IPS-11a (cell line): Measurements from ENCODE around the gene PSENEN.
"Not testable (repeated sequence)": the region's sequence is repeated elsewhere in the genome, so short reads cannot be mapped to it uniquely, and the experiment has no call there.

Source experiments
- H3K4me3 ChIP-seq: one replicate; pipeline ENCODE4 v1.5.1; 2013; ENCODE audit warnings: low read depth, low read length, control low read depth

Gene PSENEN

GRCh38 chr19:35768082-35768421 lies 22.6 kb downstream of the PSENEN start:
- no peak overlapping the region for H3K4me3 ChIP-seq

DNA sequence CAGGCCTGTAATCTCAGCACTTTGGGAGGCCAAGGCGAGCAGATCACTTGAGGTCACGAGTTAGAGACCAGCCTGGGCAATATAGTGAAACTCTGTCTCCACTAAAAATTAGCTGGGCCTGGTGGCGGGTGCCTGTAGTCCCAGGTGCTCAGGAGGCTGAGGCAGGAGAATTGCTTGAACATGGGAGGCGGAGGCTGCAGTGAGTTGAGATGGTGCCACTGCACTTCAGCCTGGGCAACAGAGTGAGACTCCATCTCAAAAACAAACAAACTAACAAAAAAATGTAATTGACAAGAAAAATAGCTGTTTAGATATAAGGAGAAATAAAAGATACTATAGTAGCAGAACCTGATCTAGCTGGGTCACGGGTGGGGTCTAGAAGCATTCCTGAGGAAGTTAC lies 26.9 kb downstream of the PSENEN start:
- H3K4me3 ChIP-seq = not testable (repeated sequence)

GRCh38 chr19:35773020-35773806 lies 27.8 kb downstream of the PSENEN start:
- no peak overlapping the region for H3K4me3 ChIP-seq

DNA sequence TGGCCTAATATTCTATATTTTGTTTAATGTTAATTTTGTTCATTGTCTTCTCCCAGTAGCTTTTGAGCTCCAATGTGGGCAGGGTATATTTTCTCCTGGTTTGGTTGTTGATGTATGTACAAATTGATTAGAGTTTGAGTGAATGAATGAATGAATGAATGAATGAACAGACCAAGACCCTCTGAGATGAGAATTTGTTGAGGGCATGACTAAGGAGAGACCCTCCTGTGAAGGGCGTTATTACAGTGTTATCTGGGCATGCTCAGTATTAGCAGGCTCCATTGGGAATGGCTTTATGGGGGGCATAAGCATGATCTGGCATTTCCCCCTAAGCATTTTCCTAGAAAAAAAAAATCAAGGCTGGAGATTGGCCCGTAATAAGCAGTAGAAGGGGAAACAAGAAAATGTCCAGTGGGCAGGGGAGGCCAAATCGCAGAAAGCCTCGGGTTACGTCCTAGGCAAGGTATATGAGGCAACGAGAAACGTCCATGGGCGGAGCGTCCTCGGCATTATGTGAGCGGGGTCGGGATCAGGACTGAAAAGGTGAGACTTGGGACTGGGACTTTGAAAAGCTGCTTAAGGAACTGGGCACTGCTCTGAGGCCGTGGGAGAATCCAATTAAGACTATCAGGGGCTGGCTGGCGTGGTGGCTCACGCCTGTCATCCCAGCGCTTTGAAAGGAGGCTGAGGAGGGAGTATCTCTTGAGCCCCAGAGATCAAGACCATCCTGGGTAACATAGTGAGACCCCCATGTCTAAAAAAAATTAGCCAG lies 29.0 kb downstream of the PSENEN start:
- H3K4me3 ChIP-seq = no peak overlapping the region

DNA sequence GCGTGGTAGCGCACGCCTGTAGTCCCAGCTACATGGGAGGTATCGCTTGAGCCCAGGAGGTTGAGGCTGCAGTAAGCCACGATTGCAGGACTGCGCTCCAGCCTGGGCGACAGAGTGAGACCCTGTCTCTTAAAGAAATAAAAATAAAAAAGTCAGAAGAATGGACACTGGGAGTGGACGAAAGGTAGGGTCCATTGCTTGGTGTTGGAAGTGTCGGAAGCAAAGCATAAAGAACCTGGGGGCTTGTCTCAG lies 29.5 kb downstream of the PSENEN start:
- peak overlapping the region; percentile 78 for H3K4me3 ChIP-seq

DNA sequence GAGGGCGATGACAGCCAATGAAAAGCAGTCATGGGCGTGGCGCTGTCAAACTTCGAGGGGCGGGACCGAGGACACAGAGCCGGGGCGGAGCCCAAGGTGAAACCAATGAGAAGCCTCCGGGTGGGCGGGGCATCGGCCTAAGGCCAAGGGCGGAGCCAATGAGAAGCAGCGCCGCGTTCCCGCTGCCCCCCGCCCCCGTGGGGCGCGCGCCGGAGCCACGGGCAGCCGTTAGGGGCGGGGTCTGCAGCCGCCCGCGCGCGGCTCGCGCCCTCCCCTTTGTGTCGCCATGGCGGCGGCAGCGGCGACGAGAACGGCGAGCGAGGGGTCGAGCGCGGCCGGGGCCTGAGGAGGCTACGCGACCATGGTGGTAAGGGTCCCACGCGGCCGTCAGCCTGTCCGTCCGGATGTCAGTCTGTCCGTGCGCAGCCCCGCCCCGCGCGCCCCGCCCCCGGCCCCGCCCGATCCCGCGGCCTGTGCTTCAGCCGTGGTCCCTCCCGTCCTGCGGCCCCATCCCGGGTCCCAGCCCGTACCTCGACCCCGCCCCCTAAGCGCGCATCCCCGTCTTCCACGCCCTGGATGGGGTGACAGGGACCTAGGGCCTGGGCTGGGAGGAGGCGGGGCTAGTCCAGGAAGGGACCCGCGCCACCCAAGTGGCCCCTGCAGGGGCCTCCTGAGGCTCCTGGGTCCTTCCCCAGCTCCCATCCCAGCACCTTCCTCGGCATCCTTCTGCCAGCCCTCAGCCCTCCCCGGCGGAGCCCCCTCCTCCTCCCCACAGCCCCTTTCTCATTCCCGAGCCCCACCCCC lies 30.0 kb downstream of the PSENEN start, which contains the start of gene ARHGAP33:
TSS of gene ARHGAP33 (plus strand) at position 267 of the 804 bp plus-strand sequence. CDS start at position 362, 95 bp downstream.
- peak within 1 kb of the TSS; percentile 78 for H3K4me3 ChIP-seq

DNA sequence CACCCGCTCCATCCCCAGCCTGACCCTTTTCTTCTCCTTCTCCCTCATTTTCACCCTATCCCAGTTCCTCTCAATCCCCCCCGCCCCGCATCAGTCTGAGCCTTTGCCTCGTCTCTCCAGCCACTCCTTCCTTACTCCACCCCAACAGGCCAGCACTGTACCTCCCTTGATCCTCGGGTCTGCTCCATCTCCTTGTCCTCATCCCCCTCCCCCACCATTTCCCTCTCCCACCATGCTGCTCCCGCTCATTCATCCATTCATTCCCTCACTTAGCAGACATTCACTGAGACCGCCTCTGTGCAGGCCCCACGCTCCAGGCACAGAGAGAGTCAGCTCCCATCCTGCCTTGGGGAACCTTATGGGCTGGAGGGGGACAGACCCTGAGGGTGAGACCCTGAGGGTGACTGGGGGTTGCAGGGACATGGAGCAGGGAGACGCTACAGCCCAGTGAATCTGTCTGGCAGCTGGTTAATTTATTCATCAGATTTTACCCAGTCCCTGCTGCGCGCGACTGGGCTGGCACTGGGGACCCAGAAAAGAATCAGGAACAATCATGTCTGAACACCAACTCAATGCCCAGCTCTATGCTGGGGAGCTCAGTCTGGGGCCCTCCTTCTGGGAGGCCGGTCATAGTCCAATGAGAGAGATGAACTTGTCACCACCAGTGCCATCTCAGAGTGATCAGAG lies 30.8 kb downstream of the PSENEN start:
- no peak overlapping the region for H3K4me3 ChIP-seq

DNA sequence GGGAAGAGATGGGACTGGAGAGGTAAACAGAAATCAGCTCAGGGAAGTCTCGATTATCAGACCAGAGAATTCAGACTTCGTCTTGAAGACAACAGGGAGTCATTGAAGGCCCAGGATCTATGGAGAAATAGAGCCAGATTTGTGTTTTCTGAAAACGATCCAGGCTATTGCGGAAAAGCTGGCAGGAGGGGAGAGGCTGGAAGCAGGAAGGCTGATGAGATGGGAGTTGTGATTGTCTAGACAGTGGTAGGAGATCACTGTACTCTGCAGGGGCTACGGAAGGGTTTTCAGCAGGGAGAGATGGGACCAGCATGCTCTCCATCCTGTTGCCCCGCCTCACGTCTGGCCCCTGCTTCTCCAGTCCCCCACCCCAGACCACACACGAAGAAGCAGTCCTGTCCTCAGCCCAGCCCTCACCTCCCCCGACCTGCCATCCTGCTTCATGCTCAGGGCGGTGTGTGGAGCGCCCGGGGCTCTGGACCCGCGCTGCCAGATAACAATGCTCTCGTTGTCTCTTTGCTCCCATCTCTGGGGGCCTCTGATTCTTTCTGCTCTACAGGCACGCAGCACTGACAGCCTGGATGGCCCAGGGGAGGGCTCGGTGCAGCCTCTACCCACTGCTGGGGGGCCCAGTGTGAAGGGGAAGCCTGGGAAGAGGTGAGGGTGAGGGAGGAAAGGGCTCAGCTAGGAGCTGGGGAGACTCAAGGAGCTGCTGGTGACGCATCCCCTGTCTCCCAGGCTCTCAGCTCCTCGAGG lies 31.8 kb downstream of the PSENEN start:
- no peak overlapping the region for H3K4me3 ChIP-seq

DNA sequence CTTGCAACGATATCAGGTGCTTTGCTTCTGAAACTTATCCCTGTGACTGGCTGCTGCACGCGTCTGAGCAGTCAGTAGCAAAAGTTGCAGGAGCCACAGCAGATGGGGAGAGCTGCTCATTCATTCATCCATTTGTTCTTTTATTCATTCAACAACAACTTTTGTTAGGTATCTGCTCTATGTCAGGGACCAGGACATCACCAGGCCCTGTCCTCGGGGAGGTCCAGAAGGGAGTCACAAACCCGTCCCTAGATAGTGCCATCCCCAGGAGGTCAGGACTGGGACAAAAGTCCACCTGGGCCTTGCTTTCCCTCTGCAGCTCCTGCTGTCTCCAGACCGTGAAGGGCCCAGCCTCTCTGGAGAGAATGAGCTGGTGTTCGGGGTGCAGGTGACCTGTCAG lies 32.5 kb downstream of the PSENEN start:
- no peak overlapping the region for H3K4me3 ChIP-seq

GRCh38 chr19:35779033-35779432 lies 33.6 kb downstream of the PSENEN start:
- no peak overlapping the region for H3K4me3 ChIP-seq

- no peak overlapping the region for H3K4me3 ChIP-seq
Observed at GRCh38 chr19:35780058-35780457, 34.6 kb downstream of the PSENEN start.

DNA sequence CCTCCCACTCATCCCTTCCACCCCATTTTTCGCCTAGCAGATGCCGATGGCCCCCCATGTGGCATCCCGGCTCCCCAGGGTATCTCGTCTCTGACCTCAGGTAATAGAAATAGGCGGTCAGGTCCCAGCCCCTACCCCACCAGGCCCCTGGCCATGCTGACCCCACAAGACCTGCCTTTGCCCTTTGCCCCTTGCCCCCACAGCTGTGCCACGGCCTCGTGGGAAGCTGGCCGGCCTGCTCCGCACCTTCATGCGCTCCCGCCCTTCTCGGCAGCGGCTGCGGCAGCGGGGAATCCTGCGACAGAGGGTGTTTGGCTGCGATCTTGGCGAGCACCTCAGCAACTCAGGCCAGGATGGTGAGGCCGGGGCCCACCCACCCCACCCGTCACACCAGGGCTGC lies 35.3 kb downstream of the PSENEN start:
- H3K4me3 ChIP-seq = no peak overlapping the region

- no peak overlapping the region for H3K4me3 ChIP-seq
Observed at GRCh38 chr19:35781650-35782049, 36.2 kb downstream of the PSENEN start.

- H3K4me3 ChIP-seq = no peak overlapping the region
Observed at GRCh38 chr19:35782589-35782988, 37.1 kb downstream of the PSENEN start.

DNA sequence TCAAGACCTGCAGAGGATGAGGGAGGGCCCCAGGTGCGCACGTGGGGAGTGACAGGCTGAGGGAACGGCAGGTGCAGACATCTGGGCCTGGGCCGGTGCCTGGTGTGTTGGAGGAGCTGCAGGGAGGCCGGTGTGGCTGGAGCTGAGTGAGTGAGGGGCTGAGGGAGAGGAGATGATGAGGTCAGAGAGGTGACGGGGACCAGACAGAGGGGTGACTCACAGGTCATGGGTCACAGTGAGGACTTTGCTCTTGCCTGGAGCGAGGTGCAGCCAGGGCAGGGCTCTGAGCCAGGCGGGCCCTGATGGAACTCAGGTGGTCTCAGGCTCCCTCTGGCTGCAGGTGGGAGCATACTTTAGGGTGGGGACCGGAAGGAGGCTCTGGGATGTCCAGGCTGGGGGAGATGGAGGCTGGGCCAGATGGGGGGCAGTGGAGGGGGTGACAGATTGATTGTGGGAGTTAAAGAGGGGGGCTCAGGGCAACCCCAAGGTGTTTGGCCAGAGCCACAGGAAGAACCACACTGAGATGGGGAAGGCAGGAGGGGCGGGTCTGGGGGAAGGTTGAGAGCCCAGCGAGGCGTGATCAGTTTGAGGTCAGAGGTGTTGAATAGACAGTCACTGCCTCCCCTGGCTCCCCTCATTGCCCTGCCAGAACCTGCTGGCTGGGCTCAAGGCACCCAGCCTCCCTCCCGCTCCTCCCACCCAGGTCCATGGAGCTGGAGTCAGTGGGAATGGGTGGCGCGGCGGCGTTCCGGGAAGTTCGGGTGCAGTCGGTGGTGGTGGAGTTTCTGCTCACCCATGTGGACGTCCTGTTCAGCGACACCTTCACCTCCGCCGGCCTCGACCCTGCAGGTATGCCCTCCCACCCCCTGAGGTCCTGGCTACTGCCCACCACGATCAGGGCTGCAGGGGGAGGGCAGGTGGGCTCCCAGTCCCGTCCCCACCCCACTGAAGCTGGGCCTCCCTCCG lies 38.3 kb downstream of the PSENEN start:
- H3K4me3 ChIP-seq = peak overlapping the region; percentile 37

- H3K4me3 ChIP-seq = peak overlapping the region; percentile 37
Observed at GRCh38 chr19:35784503-35785338, 39.3 kb downstream of the PSENEN start.

DNA sequence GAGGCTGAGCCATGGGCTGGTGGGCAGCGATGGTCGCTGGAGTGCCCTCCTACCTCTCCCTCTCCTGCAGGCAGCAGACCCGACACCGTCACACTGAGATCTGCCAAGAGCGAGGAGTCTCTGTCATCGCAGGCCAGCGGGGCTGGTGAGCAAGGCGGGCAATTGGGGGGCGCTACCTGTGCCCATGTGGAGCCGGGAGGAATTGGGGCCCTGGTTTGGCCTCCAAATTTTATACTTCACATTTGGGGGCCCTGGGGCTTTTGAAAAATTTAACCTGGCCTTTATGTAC lies 39.8 kb downstream of the PSENEN start:
- H3K4me3 ChIP-seq = peak overlapping the region; percentile 33

DNA sequence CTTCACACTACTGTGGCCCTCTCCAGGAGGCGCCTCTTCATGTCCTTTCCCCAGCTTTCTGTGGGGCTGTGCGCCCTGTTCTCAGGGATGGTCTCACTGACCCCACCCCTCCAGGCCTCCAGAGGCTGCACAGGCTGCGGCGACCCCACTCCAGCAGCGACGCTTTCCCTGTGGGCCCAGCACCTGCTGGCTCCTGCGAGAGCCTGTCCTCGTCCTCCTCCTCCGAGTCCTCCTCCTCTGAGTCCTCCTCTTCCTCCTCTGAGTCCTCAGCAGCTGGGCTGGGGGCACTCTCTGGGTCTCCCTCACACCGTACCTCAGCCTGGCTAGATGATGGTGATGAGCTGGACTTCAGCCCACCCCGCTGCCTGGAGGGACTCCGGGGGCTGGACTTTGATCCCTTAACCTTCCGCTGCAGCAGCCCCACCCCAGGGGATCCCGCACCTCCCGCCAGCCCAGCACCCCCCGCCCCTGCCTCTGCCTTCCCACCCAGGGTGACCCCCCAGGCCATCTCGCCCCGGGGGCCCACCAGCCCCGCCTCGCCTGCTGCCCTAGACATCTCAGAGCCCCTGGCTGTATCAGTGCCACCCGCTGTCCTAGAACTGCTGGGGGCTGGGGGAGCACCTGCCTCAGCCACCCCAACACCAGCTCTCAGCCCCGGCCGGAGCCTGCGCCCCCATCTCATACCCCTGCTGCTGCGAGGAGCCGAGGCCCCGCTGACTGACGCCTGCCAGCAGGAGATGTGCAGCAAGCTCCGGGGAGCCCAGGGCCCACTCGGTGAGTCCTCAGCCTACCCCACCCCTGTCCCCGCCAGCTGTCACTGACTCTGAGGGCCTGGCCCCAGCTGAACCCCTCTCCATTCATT lies 41.1 kb downstream of the PSENEN start:
- H3K4me3 ChIP-seq = no peak overlapping the region
